Measurements from ENCODE around the gene BIRC6.

The BIRC6 gene

GRCh38 chr2:32482471-32482870, 125.6 kb downstream of the BIRC6 start:
- Mint-ChIP-seq H3K36me3 (peaks cover 52% of the 10 kb centered on the region), H3K9me3 (no peaks in the 10 kb centered on the region), H3K27ac (no peak overlapping the region), H3K4me3 (no peak overlapping the region), H3K4me1 (no peaks in the 10 kb centered on the region), H3K27me3 (no peaks in the 10 kb centered on the region)
- CTCF ChIA-PET, result no interaction called here
- DNase-seq, result no peak

GRCh38 chr2:32484937-32485336, 128.1 kb downstream of the BIRC6 start:
- Mint-ChIP-seq H3K27me3 (no peaks in the 10 kb centered on the region), H3K36me3 (peaks cover 45% of the 10 kb centered on the region), H3K27ac (no peak overlapping the region), H3K9me3 (no peaks in the 10 kb centered on the region), H3K4me1 (no peaks in the 10 kb centered on the region), H3K4me3 (no peak overlapping the region)
- DNase-seq, result no peak
- CTCF ChIA-PET, result no interaction called here

GRCh38 chr2:32485399-32485798, 128.6 kb downstream of the BIRC6 start:
- peaks cover 41% of the 10 kb centered on the region for H3K36me3 Mint-ChIP-seq
- CTCF ChIA-PET, result no interaction called here

GRCh38 chr2:32489061-32489460, 132.2 kb downstream of the BIRC6 start:
- Mint-ChIP-seq H3K4me1 (no peaks in the 10 kb centered on the region), H3K4me3 (no peak overlapping the region), H3K9me3 (no peaks in the 10 kb centered on the region), H3K27ac (no peak overlapping the region), H3K36me3 (peaks cover 25% of the 10 kb centered on the region), H3K27me3 (no peaks in the 10 kb centered on the region)
- no peak for DNase-seq
- CTCF ChIA-PET, result no interaction called here

More at GRCh38 chr2:32485399-32485798, 128.6 kb downstream of the BIRC6 start:
- no peak overlapping the region for H3K4me3 Mint-ChIP-seq
- no peaks in the 10 kb centered on the region for H3K9me3 Mint-ChIP-seq
- H3K4me1 Mint-ChIP-seq, result no peaks in the 10 kb centered on the region
- peak overlapping the region; percentile 53 for H3K27ac Mint-ChIP-seq
- H3K27me3 Mint-ChIP-seq, result no peaks in the 10 kb centered on the region
- no peak for DNase-seq

- Mint-ChIP-seq H3K36me3 (peaks cover 14% of the 10 kb centered on the region), H3K9me3 (no peaks in the 10 kb centered on the region), H3K27ac (no peak overlapping the region), H3K27me3 (no peaks in the 10 kb centered on the region), H3K4me3 (no peak overlapping the region), H3K4me1 (no peaks in the 10 kb centered on the region)
- DNase-seq, result no peak
- CTCF ChIA-PET, result no interaction called here
Measured at GRCh38 chr2:32491346-32491745, 134.5 kb downstream of the BIRC6 start.

GRCh38 chr2:32495139-32495538, 138.3 kb downstream of the BIRC6 start:
- Mint-ChIP-seq H3K4me3 (no peak overlapping the region), H3K27ac (no peak overlapping the region), H3K36me3 (peaks cover 25% of the 10 kb centered on the region), H3K27me3 (no peaks in the 10 kb centered on the region), H3K4me1 (no peaks in the 10 kb centered on the region), H3K9me3 (no peaks in the 10 kb centered on the region)
- DNase-seq, result no peak
- CTCF ChIA-PET, result no interaction called here

- CTCF ChIA-PET, result no interaction called here
- H3K4me1 Mint-ChIP-seq, result no peaks in the 10 kb centered on the region
- no peak overlapping the region for H3K4me3 Mint-ChIP-seq
- no peak overlapping the region for H3K27ac Mint-ChIP-seq
- H3K36me3 Mint-ChIP-seq, result peaks cover 26% of the 10 kb centered on the region
- no peaks in the 10 kb centered on the region for H3K27me3 Mint-ChIP-seq
- no peak for DNase-seq
- H3K9me3 Mint-ChIP-seq, result no peaks in the 10 kb centered on the region
Measured at GRCh38 chr2:32496662-32497061, 139.8 kb downstream of the BIRC6 start.

- H3K27ac Mint-ChIP-seq, result no peak overlapping the region
- CTCF ChIA-PET, result no interaction called here
- no peaks in the 10 kb centered on the region for H3K4me1 Mint-ChIP-seq
- no peaks in the 10 kb centered on the region for H3K27me3 Mint-ChIP-seq
- H3K9me3 Mint-ChIP-seq, result no peaks in the 10 kb centered on the region
- no peak for DNase-seq
- no peak overlapping the region for H3K4me3 Mint-ChIP-seq
- peaks cover 28% of the 10 kb centered on the region for H3K36me3 Mint-ChIP-seq
Measured at GRCh38 chr2:32498306-32498705, 141.5 kb downstream of the BIRC6 start.

GRCh38 chr2:32502941-32503340, 146.1 kb downstream of the BIRC6 start:
- no peak for DNase-seq
- CTCF ChIA-PET, result no interaction called here
- Mint-ChIP-seq H3K36me3 (peaks cover 29% of the 10 kb centered on the region), H3K4me3 (no peak overlapping the region), H3K4me1 (no peaks in the 10 kb centered on the region), H3K27ac (no peak overlapping the region), H3K9me3 (no peaks in the 10 kb centered on the region), H3K27me3 (no peaks in the 10 kb centered on the region)

- H3K36me3 Mint-ChIP-seq, result peaks cover 36% of the 10 kb centered on the region
- no peak overlapping the region for H3K4me3 Mint-ChIP-seq
- no peaks in the 10 kb centered on the region for H3K4me1 Mint-ChIP-seq
- H3K27ac Mint-ChIP-seq, result no peak overlapping the region
- H3K27me3 Mint-ChIP-seq, result no peaks in the 10 kb centered on the region
- CTCF ChIA-PET, result interaction anchor here (1.1 kb wide), 1 partner anchor 127 kb away, joined by 3 read pairs; no protein-coding TSS in a partner anchor
- no peaks in the 10 kb centered on the region for H3K9me3 Mint-ChIP-seq
- DNase-seq, result no peak
Measured at GRCh38 chr2:32504877-32505478, 148.2 kb downstream of the BIRC6 start.

- H3K9me3 Mint-ChIP-seq, result no peaks in the 10 kb centered on the region
- CTCF ChIA-PET, result no interaction called here
- no peak for DNase-seq
- H3K4me3 Mint-ChIP-seq, result no peak overlapping the region
- no peaks in the 10 kb centered on the region for H3K4me1 Mint-ChIP-seq
- peaks cover 43% of the 10 kb centered on the region for H3K36me3 Mint-ChIP-seq
- H3K27me3 Mint-ChIP-seq, result no peaks in the 10 kb centered on the region
- no peak overlapping the region for H3K27ac Mint-ChIP-seq
Measured at GRCh38 chr2:32506446-32506845, 149.6 kb downstream of the BIRC6 start.

GRCh38 chr2:32514946-32515345, 158.1 kb downstream of the BIRC6 start:
- Mint-ChIP-seq H3K27me3 (no peaks in the 10 kb centered on the region), H3K4me1 (no peaks in the 10 kb centered on the region), H3K4me3 (no peak overlapping the region), H3K27ac (no peak overlapping the region), H3K36me3 (peaks cover 51% of the 10 kb centered on the region), H3K9me3 (no peaks in the 10 kb centered on the region)
- CTCF ChIA-PET, result no interaction called here
- DNase-seq, result no peak

- CTCF ChIA-PET, result no interaction called here
- no peak overlapping the region for H3K27ac Mint-ChIP-seq
- H3K36me3 Mint-ChIP-seq, result peaks cover 47% of the 10 kb centered on the region
- H3K9me3 Mint-ChIP-seq, result no peaks in the 10 kb centered on the region
- H3K27me3 Mint-ChIP-seq, result no peaks in the 10 kb centered on the region
- H3K4me1 Mint-ChIP-seq, result no peaks in the 10 kb centered on the region
- no peak overlapping the region for H3K4me3 Mint-ChIP-seq
- no peak for DNase-seq
Measured at GRCh38 chr2:32516567-32516966, 159.7 kb downstream of the BIRC6 start.

GRCh38 chr2:32522770-32523169, 165.9 kb downstream of the BIRC6 start:
- Mint-ChIP-seq H3K4me3 (no peak overlapping the region), H3K4me1 (no peaks in the 10 kb centered on the region), H3K27me3 (no peaks in the 10 kb centered on the region), H3K9me3 (no peaks in the 10 kb centered on the region), H3K27ac (no peak overlapping the region), H3K36me3 (peaks cover 50% of the 10 kb centered on the region)
- no peak for DNase-seq
- CTCF ChIA-PET, result no interaction called here

GRCh38 chr2:32523686-32524085, 166.9 kb downstream of the BIRC6 start:
- Mint-ChIP-seq H3K4me1 (no peaks in the 10 kb centered on the region), H3K27ac (peak overlapping the region; percentile 11), H3K4me3 (no peak overlapping the region), H3K27me3 (no peaks in the 10 kb centered on the region), H3K9me3 (no peaks in the 10 kb centered on the region), H3K36me3 (peaks cover 44% of the 10 kb centered on the region)
- CTCF ChIA-PET, result no interaction called here
- no peak for DNase-seq

GRCh38 chr2:32532341-32532740, 175.5 kb downstream of the BIRC6 start:
- H3K9me3 Mint-ChIP-seq, result no peaks in the 10 kb centered on the region
- CTCF ChIA-PET, result no interaction called here
- DNase-seq, result no peak
- peaks cover 71% of the 10 kb centered on the region for H3K36me3 Mint-ChIP-seq
- H3K4me3 Mint-ChIP-seq, result no peak overlapping the region
- no peak overlapping the region for H3K27ac Mint-ChIP-seq
- no peaks in the 10 kb centered on the region for H3K4me1 Mint-ChIP-seq
- no peaks in the 10 kb centered on the region for H3K27me3 Mint-ChIP-seq
